NCI-H82 (cell line): ENCODE measurements around the gene ZNF609.

Source experiments
- DNase-seq: peaks from one replicate; lab custom pipeline; 2025; lab: John Stamatoyannopoulos, UW

Gene ZNF609

DNA sequence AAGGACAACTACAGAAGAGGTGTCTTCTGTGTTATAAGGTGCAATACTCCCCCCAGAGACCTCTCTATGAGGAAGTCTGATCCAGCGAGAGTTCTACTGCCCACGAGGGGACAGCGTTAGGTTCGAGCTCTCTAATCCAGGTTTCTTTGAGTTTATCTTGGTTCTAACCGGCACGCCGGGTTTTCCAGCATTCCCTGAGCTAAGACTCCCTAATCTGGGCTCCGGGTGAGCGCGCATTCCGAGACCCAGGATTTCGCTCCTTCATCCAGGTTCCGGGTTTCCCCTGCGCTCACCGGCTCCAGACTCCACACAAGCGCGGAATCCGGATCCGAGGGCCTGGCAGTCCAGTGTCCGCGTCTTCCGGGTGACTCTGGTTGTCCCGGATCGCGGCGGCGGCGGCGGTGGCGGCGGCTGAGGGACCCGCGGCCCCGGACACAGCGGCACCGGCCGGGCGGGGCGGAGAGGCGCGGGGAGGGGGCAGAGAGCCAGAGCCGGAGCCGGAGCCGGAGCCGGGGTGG is at the start of gene ZNF609:
Gene ZNF609 (plus strand): TSS at position 373 of the 518 bp plus-strand sequence. CDS start 38,842 bp downstream, outside the sequence.
- DNase-seq = peak; percentile 99

- DNase-seq = no peak
These were observed 48.2 kb upstream of the ZNF609 start for GRCh38 chr15:64412216-64412615.

- DNase-seq = no peak
These were observed 37.7 kb upstream of the ZNF609 start for GRCh38 chr15:64422697-64423096.

DNA sequence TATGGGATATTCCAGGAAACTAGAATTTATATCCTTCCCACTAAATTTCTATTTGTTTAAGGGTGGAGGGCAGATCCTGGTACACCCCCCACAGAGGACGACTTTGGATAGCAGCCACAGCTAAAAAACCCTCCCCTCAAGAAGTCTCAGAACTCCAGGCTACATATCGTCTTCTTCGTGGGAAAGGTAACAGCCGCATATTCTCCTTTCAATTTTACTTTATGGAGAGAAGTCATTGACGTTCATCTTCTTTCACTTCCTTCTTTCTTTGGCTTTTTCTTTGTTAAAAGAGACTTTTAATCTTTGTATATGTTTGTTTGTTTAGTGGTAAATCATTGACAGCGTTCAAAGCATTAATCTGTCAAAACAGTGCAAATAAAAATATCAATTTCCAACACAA is 36.4 kb upstream of the ZNF609 start:
- no peak for DNase-seq

DNA sequence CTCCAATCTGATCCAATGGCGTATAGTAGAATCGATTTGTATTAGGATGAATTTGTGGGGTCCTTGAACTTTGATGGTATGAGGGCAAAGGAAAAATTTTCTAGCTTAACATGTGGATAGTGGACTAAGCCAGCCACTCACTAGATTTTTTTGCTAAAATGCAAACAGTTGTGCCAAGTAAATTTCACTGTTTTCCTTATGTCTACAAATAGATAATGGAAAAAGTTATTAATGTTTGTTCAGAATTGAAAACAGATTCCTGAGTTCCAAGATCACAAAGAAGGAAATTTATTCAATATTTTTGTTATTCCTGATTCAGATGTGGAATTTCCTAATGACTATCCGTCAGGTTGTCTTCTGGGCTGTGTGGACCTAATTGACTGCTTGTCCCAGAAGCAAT is 35.2 kb upstream of the ZNF609 start:
- no peak for DNase-seq

- DNase-seq = peak; percentile 50
These were observed 33.4 kb upstream of the ZNF609 start for GRCh38 chr15:64426845-64427465.

DNA sequence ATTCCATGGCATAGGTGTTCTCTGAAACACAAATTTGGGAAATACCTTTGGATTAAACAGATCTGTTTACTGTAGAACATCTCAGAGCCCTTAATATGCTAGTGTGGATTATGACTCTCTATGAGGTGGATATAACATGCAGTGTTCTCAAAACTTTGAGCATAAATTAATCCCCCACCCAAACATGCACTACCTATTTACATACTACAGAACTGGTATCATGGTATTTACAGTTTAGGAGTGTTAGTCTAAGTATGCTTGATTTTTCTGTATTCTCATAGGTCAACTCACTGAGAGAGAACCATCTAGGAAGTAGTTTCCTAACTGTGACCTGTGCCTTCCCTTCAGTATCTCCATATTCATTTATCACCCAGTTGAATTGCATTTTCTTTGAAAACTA is 30.9 kb upstream of the ZNF609 start:
- DNase-seq = no peak

- DNase-seq = peak; percentile 57
These were observed 30.2 kb upstream of the ZNF609 start for GRCh38 chr15:64430000-64430735.

DNA sequence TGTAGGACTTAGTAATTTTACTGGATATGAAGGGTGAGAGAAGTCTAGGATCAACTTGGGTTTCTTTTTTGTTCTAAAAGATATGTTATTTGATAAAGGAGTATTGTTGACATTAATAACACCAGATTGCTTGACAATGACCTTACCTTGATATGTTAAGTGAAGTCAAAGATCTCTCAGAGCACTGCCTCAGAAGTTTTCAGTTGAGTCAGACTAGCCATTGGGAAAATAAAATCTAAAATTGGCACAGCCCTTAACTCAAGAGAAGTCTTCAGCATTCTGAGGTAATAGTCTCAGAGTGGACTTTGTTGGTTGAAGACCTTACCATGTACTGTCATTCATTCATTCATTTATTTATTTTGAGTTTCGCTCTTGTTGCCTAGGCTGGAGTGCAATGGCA is 22.4 kb upstream of the ZNF609 start:
- no peak for DNase-seq

DNA sequence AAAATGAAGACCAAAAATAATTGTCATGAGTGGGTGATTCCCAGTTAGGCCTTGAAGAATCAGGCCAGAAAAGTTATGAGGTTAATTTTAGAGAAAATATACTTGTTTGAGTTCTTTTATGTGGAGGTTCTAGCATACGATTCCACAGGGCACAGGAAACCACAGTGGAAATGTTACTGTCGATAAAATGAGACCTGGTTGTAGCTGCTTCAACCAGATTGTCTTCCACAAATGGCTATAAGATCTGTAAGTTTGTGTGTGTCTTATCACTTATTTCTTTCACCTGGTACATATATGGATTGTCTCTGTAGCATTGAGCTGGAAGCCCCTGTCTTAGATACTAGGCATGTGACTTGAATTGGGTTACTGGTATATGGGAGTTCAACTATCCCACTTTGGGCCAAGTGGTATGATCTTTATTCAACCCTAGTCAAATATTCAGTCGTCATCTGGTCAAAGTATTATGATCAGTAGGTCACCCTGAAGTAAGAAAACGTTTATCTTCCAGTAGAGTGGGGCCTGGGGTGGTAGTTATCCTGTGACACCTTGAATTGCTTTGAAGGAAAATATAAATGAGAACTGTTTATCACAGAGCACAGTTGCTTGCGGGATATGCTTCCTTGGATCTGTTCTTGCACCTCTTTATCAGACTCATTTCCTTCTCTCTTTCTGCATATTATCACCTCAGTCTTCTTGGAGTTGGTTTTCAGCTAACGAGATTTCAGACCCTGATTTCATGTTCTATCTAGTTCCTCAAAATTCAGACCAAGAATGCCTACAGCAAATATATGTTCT is 21.5 kb upstream of the ZNF609 start:
- DNase-seq = no peak

DNA sequence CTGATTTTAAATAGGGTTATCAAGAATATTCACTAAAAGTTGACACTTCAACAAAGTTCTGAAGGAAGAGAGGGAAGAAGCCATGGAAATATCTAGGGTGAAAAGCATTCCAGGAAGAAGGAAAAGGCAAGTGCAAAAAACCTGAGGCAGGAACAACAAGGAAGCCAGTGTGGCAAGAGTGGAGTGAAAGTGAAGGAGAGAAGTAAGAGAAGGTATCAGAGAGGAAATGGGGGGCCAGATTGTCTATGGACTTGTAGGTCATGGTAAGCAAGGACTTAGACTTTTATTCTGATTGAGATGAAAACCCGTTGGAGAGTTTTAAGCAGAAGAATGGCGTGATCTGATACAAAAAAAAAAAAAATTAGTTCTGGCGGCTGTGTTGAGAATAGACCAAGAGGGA is 18.5 kb upstream of the ZNF609 start:
- no peak for DNase-seq

- DNase-seq = peak; percentile 67
These were observed 17.4 kb upstream of the ZNF609 start for GRCh38 chr15:64443016-64443415.

DNA sequence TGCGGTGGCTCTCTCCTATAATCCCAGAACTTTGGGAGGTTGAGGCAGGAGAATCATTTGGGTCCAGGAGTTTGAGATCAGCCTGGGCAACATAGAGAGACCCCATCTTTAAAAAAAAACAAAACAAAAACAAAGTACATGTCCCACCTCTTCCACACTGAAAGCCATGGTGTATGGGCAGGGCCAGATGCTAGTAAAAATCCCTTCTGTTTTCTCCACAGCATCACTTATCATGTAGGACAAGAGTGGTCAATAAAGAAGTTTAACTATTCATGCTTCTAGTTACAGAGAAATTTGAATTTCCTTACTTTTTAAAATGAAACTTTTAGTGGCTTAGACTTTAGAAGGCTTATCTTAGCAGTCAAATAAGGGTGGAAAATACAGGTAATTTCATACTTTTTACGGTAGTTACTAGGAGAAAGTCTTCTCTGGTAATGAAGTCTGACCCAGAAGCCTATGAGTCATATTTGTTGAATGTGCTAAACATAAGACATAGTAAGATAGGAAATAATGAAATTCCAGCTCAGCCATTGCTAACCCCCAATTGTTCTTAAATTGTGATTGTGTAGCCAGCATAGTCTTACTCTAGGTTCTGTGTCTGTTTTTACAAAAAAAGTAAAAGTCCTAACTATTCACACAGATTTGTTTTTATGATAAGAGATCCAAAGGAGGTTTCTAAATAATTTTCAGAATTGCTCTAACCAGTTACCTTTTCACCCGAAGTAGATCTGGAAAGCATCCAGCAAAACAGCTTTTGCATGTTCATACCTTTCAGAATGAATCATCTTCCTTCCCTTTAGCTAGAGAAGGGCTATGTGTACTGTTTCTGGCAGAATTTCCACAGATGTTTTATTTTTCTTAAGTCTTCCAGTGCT is 16.4 kb upstream of the ZNF609 start:
- peak; percentile 38 for DNase-seq

GRCh38 chr15:64444836-64445235 is 15.5 kb upstream of the ZNF609 start:
- no peak for DNase-seq

DNA sequence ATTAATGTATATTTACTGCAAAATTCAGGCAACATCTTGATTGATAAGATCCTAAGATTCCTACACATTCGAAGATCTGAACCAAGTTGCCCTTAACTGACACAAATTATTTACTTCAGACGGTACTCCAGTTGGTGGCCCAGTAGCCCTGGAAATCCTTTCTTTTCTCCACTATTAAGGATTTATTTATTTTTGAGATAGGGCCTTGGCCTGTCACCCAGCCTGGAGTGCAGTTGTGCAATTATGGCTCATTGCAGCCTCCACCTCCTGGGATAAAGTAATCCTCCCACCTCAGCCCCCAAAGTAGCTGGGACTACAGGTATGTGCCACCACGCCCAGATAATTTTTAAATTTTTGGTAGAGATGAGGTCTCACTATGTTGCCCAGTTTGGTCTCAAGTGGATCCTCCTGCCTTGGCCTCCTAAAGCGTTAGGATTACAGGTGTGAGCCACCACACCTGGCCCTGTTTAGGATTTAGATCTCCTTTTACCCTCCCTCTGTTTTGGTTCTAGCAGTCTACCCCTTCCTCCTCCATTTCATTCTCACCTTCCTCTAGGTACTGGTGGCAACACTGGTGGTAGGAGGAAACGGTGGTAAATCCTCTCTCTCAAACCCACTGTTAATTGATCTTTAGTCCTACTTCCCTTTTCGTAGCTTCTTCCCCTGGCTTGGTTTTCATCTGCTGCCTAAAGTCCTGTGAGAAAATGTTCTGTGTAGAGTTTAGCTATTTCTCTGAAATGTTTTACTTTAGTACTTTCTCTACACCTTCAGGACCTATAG is 12.7 kb upstream of the ZNF609 start:
- no peak for DNase-seq

DNA sequence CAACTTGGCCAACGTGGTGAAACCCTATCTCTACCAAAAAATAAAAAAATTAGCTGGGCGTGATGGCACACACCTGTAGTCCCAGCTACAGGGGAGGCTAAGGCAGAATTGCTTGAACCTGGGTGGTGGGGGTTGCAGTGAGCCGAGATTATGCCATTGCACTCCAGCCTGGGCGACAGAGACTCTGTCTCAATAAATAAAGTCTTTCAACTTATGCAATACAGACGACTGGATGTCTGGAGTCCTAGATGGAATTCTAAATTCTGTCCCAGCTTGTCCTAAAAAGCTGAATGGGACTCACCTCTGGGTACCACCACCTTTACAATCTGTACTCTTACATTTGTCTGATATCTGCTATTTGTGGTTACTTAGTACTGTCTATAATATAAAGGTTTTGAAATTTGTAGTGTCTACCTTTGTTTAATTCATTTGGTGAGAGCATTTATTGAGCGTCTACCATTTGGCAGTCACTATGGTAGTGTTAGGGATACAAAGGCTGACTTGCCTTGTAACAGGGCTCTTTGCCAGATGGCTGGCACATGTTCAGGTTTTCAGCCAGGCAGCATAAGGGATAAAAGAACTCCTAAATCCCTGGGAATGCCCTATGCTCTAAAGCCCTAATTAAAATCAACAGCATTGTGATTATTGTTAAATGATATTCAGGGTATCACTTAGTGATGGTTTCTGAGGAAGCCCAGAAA is 7.2 kb upstream of the ZNF609 start:
- peak; percentile 92 for DNase-seq

DNA sequence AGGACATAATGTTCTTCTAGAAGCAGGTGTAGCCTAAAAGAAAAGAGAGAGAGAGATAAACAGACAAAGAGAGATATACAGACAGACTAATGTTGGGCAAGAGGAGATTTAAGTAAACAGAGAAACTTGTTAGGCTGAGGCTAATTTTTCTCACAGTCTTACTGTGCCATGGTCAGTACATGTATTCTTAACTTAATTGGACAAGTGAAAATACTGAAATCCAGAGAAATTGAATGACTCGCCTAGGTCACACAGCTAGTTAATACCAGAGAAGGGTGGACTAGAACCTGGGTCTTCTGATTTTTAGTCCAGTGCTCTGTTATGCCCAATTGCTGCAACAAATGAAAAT is 6.7 kb upstream of the ZNF609 start:
- peak; percentile 64 for DNase-seq

- peak; percentile 23 for DNase-seq
These were observed 6.1 kb upstream of the ZNF609 start for GRCh38 chr15:64454282-64454681.

DNA sequence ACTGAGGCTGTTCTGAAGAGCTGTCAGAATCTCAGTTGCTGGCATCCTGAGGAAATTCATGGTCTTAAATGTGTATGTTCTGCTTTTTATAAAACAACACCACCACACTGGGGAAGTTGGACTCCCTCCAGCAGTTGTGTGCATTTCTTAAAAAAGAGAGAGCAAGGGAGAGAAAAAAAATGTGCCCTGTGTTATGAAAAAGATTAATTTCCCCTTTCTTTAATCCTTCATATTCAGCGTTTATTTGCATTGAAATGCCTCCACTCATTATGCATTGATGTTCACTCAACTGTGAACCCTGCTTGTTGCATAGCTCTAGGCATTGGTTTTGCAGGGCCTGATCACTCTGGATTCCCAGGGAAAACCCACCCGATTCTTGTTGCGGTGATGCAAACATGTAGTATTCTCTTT is 4.4 kb upstream of the ZNF609 start:
- DNase-seq = no peak

DNA sequence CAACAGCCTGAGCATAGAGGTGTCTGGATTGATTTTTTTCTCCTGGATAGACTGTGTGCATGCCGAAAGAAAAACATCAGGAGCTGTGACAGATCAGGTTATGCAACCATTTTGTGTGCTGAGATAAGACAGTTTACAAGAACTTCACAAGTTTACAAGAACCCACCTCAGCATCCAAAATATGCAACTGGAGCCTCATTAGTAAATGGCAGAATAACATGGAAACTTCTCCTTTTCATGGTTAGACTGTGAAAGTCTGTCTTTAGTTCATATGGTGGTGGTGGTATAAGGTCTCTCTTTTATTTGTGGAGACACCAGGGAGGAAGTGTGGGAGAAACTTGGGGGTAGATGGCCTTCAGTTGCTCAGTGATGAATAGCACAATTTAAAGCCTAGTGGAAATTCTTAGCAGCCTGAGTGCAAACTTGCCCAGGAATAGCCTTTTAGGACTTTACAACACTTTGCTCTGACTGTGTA is 3.7 kb upstream of the ZNF609 start:
- DNase-seq = no peak
